ENCODE measurements around the gene HAUS1. TPM values are rescaled to one million over a fixed set of nuclear protein-coding genes. Genes with fewer than 3 reads are reported as not detected.
"Not testable (repeated sequence)": the region's sequence is repeated elsewhere in the genome, so short reads cannot be mapped to it uniquely, and the experiment has no call there.

The HAUS1 gene
- total RNA-seq, 3 donors from 2014 or later = 44.9 to 62.6 (median 52.6) TPM

- Histone ChIP-seq H3K4me3 (no peak overlapping the region), H3K36me3 (no peaks in the 10 kb centered on the region), H3K9me3 (no peaks in the 10 kb centered on the region), H3K4me1 (no peaks in the 10 kb centered on the region), H3K27ac (no peak overlapping the region), H3K27me3 (no peaks in the 10 kb centered on the region)
- intact Hi-C loops (cut with DNase I; ENCODE audit: low total_unique reads) = loop anchor here (10.0 kb wide), 1 partner anchor 508 kb away; no protein-coding TSS in a partner anchor
- no peak for DNase-seq (ENCODE audit: low spot score in 2 of 2)
- TF ChIP-seq POLR2AphosphoS5 (IDR thresholded peaks at IDR 0.05) = no peak
- no peak for TF ChIP-seq POLR2A (IDR thresholded peaks at IDR 0.05)
- TF ChIP-seq CTCF (IDR thresholded peaks at IDR 0.05) = no peak
Observed at GRCh38 chr18:46156843-46157242, 52.7 kb downstream of the HAUS1 start.

- no peaks in the 10 kb centered on the region for H3K4me1 ChIP-seq
- H3K36me3 ChIP-seq = no peaks in the 10 kb centered on the region
- no peak overlapping the region for H3K4me3 ChIP-seq
- H3K27ac ChIP-seq = no peak overlapping the region
- no peak for TF ChIP-seq CTCF (IDR thresholded peaks at IDR 0.05)
- TF ChIP-seq POLR2AphosphoS5 (IDR thresholded peaks at IDR 0.05) = no peak
- TF ChIP-seq POLR2A (IDR thresholded peaks at IDR 0.05) = no peak
- no peaks in the 10 kb centered on the region for H3K9me3 ChIP-seq
- peak in 1 of 2 donors; percentile 25 for DNase-seq (ENCODE audit: low spot score in 2 of 2)
- H3K27me3 ChIP-seq = no peaks in the 10 kb centered on the region
- intact Hi-C loops (cut with DNase I; ENCODE audit: low total_unique reads) = loop anchor here (10.0 kb wide), 1 partner anchor 506 kb away; no protein-coding TSS in a partner anchor
Observed at GRCh38 chr18:46158499-46158898, 54.3 kb downstream of the HAUS1 start.

GRCh38 chr18:46160050-46160798 is 56.0 kb downstream of the HAUS1 start:
- DNase-seq (ENCODE audit: low spot score in 2 of 2) = no peak
- H3K27ac ChIP-seq = no peak overlapping the region

GRCh38 chr18:46160840-46161239 is 56.7 kb downstream of the HAUS1 start:
- H3K36me3 ChIP-seq; H3K4me1 ChIP-seq; intact Hi-C loops (cut with DNase I; ENCODE audit: low total_unique reads); H3K27ac ChIP-seq; H3K9me3 ChIP-seq; DNase-seq (ENCODE audit: low spot score in 2 of 2); H3K27me3 ChIP-seq; H3K4me3 ChIP-seq: not testable (repeated sequence)

More at GRCh38 chr18:46160050-46160798, 56.0 kb downstream of the HAUS1 start:
- no peaks in the 10 kb centered on the region for H3K27me3 ChIP-seq
- H3K9me3 ChIP-seq = no peaks in the 10 kb centered on the region
- no peaks in the 10 kb centered on the region for H3K36me3 ChIP-seq
- TF ChIP-seq POLR2A (IDR thresholded peaks at IDR 0.05) = no peak
- no peak for TF ChIP-seq CTCF (IDR thresholded peaks at IDR 0.05)
- TF ChIP-seq POLR2AphosphoS5 (IDR thresholded peaks at IDR 0.05) = no peak
- intact Hi-C loops (cut with DNase I; ENCODE audit: low total_unique reads) = no loop called here
- no peak overlapping the region for H3K4me3 ChIP-seq
- no peaks in the 10 kb centered on the region for H3K4me1 ChIP-seq

GRCh38 chr18:46161703-46162396 is 57.7 kb downstream of the HAUS1 start:
- TF ChIP-seq CTCF (IDR thresholded peaks at IDR 0.05) (no peak), POLR2A (IDR thresholded peaks at IDR 0.05) (no peak), POLR2AphosphoS5 (IDR thresholded peaks at IDR 0.05) (no peak)
- Histone ChIP-seq H3K4me1 (no peaks in the 10 kb centered on the region), H3K4me3 (no peak overlapping the region), H3K27ac (no peak overlapping the region), H3K9me3 (no peaks in the 10 kb centered on the region), H3K36me3 (no peaks in the 10 kb centered on the region), H3K27me3 (no peaks in the 10 kb centered on the region)
- DNase-seq (ENCODE audit: low spot score in 2 of 2) = no peak
- intact Hi-C loops (cut with DNase I; ENCODE audit: low total_unique reads) = no loop called here
